Measurements from ENCODE around the gene AIFM3. TPM values are rescaled to one million over a fixed set of nuclear protein-coding genes. Genes with fewer than 3 reads are reported as not detected.
A peak's percentile ranks its signal among the peaks of the same experiment; 100 is the strongest.
"Not testable (repeated sequence)": the region's sequence is repeated elsewhere in the genome, so short reads cannot be mapped to it uniquely, and the experiment has no call there.

The AIFM3 gene
- total RNA-seq, 1 donor from 2014 or later, result 8.3 TPM

DNA sequence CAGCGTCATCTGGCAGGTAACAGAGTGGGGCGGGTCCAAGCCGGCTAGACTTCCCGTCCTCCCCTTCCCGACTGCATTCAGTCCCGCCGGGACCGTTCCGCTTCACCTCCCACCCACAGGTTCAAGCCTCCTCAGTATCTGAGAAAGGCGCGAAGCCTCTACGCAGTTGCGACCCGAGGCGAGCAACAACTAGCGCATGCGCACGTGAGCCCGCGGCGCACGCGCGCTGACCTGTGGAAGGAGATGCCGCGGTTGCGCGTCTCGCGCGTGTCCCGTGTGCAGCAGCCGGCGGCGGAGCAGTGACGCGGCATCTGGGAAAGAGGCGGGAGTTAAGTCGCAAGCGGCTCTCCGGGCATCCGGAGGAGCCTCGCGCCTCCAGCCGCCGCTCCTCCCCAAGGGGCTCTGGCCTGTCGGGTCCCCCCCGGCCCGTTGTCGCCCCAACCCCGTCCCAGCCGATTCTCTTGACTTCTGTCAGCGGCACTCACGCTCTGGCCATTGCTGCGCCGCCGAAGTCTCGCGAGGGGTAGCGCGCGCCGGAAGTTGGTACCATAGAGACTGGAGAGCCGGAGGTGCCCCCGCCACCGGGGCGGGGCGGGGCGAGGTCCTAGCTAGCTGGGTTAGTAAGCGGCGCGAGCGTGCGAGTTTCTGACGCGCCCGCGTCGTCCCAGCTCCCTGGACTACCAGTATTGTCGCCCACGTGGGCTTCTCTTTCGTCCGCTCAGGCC lies 34.7 kb downstream of the AIFM3 start, which contains the start of gene THAP7:
THAP7 (minus strand) TSS at position 518 of the 725 bp plus-strand sequence; CDS start at position 311, 207 bp downstream.
- DNase-seq (ENCODE audit: low spot score), result peak; percentile 97

DNA sequence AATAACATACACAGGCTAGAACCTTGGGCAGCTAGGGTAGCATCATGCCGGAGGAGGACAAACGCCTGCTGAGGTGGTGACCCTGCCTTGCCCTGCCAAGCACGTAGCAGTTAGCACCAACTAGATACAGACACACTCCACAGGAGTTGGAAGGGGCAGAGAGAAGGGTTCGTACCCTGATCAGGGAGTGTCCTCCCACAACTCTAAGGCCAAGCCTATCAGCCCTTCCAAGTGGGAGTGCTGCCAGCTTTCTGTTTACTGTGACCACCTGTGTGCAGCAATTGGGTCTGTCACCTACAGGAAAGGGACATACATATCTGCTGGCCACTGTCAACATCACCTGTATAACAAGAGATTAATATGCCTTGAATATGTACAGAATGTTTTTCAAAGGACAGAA lies 36.7 kb downstream of the AIFM3 start:
- DNase-seq (ENCODE audit: low spot score), result no peak

DNA sequence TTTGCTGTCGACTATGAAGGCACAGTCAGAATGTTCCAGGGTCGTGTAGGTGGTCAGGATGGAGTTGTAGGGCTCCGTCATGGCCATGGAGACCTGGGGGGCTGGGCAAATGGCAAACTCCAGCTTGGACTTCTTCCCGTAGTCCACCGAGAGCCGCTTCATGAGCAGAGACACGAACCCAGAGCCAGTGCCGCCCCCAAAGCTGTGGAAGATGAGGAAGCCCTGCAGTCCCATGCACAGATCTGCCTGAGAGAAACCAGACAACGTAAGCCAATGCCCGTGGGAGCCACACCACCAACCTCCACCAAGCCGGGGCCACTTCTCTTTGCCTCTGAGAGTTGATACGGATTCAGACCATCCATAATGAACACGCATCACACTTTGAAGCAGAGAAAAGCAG lies 42.2 kb downstream of the AIFM3 start:
- DNase-seq (ENCODE audit: low spot score), result not testable (repeated sequence)

DNA sequence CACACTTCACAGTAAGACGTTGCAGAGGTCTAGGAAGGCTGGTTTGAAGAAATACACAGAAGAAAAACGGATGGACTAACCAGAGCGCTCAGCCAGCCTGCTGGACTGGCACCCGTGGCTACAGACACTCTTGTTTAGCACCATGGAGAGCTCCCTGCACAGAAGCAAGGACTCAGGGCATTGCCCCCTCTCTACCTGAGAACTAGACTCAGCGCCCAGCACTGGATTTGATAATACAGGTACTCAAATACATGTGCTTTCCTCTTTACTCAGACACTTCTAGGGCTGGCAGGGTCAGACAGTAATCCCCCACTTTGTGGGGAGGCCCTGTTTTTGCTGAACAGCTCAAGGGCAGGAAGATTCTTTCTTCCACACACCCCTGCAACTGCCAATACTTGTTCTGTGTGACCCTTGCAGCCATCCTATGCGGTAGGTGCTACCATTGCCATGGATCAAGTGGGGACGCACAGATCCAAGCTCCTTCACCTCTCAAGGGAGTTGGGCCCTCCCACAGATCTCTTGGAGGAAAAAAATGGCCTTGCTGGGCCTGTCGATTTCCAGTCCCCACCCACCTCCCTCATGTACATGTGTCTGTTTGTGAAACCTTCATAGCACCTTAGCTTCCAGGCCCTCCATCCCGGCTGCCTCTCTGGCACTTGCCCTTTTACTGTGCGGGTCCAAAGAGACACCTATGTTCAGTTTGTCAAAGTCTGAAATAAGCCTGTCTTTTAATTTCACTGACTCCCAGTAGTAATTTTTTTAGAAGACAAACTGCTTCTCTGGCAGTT lies 42.8 kb downstream of the AIFM3 start:
- peak; percentile 58 for DNase-seq (ENCODE audit: low spot score)

DNA sequence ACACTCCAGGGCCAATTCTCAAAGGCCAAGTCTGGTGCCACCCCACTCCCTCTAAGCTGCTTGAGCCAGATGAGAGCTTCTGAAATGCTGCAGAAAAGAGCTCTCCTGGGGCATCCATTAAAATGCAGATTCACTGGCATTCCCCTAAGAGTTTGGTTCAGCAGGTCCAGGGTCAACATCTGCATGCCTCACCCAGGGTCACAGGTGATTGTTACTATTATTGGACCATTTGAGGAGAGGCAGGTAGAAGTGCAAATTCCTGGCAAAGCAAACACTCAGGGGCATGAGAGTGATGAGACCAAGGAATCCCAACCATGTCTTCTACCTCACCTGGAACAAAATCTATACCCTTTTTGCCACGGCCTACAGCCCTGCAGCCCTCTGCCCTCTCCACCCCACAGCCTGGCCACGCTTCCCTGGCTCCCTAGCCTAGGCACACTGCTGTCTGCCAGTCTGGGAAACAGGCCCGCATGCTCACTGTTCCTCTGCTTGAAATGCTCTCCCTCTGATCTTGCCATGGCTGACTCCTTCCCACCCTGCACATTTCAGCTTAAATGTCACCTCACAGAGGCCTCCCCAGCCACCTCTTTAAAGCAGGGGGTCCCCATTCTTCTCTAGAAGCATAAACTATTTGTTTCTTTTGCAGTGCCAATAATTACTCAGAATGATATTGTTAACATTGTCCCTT lies 43.5 kb downstream of the AIFM3 start:
- no peak for DNase-seq (ENCODE audit: low spot score)

DNA sequence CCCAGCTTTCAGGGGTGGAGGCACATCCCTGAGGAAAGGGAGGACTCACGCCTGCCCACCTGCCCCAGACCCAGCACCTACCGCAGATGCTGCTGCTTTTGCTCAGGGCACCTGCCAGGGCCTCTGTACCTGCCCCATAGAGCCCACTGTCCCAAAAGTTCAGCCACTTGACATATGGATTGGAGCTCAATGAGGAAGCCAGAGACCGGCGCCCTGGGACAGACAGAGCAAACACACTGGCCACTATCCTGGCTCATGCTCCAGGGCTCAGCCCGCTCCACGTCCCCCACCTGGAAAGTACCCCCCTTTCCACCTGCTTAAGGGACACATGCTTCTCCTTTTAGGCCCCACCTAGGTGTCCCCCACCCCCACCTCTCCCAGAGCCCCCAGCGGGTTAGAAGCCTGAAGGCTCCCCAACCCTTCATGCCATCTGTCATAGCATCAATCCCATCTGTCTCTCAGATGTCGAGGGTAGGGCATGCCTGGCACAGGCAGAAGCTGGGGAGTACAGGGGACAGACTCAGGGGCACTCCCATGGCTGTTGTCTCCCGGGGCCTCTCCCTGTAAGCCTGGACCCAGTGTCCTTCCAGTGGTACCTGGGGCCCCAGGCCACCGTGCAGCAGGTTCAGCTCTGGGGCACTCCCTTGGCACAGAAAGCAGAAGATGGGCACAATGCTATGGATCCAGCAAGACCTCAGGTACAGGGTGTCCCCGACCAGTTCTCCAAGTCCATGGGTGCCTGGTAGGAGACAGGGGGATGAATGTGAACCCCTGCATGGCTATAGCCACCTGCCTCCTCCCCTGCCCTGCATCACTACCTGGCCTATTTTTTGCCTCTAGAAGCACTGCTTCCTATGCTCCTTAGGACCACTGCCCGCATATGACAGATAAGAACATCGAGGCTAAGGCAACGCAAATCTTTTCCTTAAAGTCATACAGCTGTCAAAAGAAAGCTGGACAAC lies 45.7 kb downstream of the AIFM3 start:
- no peak for DNase-seq (ENCODE audit: low spot score)

DNA sequence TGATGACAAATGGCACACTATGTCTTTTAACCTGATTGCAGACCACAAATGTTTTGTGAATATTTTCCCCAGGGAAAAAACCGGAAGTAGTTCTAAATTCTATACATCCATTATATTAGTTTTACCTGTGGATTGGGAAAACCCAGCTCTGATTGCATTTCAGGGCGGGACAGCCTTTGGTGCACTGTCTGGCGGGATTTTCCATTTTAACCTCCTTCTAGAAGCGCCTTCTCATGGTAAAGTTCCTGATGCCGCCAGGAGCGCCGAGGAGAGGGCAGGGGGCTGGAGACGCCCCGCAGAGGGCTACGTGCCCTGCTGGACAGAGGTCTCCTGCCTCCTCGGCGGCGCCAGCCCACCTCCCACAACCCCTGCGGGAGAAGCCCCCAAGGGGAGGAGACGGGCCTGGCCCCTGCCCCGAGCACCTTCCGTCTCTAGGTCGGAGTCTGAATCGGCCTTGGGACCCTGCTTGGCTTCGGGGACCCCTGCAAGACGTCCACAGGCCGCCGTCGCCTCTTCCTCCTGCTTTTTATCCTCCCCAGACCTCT lies 46.7 kb downstream of the AIFM3 start:
- no peak for DNase-seq (ENCODE audit: low spot score)

DNA sequence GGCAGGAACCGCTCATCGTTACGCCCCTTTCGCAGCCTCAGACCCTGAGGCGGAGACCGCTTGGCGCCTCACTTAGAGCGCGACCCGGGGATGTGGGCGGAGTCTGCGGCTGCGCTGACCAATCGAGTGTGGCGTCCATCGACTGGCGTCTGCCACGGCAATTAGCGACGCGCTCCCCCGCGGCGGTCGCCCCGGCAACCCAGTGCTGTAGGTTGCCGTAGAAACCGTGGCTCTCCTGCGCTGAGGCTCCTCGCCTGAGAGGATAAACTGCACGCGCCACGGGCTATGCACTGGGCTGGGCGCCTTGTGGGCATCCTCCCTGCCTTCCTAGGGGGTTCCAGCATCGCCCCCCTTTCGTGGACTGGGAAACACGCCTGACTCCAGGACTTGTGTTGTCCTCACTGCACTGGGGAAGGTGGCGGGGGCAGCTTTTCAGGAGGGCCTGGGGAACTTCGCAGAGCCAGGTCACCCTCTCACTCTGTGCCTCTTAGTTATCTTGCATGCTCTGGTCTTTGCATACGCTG lies 47.2 kb downstream of the AIFM3 start:
- DNase-seq (ENCODE audit: low spot score), result peak; percentile 82

DNA sequence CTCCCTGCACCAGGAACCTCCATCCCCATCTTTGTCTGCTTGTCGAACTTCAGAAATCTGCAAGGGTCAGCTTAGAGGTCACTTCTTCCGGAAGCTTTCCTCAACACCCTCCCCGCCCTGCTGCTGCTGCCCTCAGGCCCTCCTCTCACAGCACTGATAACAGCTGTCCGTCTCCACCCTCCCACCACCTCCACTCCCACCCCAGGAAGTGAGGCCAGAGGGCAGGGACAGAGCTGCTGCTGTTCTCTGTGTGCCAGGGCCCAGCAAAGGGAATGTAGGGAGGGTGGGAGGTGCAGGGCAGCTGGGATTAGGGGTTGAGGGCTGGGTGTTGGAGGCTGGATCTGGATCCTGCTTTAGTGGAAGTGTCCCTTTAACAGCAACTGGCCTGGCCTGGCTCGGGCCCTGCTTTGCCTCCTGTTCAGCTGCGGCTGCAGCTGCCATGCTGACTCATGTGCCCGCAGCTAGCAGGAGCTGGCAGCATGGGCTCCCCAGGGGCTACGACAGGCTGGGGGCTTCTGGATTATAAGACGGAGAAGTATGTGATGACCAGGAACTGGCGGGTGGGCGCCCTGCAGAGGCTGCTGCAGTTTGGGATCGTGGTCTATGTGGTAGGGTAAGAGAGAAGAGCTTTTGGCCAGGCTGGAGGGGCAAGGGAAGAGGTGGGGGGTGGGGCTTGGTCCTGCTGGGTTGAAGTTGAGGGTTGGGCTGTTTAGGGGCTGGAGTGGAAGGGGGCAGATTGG lies 47.8 kb downstream of the AIFM3 start, which contains the start of gene P2RX6:
P2RX6 (plus strand) TSS at position 440 of the 740 bp plus-strand sequence; CDS start at position 450, 10 bp downstream.
- no peak for DNase-seq (ENCODE audit: low spot score)

DNA sequence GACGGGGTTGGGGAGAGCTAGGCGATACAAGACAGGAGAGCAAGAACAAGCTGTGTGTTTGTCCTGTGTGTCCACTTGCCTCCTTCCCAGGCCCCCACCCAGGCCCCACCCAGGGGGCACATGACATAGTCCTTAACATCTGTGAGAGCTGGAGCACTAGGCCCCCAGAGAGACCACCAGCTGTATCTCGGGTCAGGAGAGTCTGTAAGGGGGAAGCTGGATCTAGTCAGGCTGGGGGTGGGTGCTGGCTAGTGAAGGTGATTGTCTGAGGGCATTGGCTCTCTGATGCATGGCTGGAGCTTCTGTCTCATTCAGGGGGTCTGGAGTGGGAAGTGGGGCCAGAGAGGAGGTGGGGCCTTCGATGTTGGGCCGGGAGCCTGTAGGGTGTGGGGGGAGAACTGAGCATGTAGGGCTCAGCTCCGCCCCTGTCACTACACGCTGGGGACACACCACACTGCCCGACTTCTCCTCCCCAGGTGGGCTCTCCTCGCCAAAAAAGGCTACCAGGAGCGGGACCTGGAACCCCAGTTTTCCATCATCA lies 48.5 kb downstream of the AIFM3 start:
- no peak for DNase-seq (ENCODE audit: low spot score)

DNA sequence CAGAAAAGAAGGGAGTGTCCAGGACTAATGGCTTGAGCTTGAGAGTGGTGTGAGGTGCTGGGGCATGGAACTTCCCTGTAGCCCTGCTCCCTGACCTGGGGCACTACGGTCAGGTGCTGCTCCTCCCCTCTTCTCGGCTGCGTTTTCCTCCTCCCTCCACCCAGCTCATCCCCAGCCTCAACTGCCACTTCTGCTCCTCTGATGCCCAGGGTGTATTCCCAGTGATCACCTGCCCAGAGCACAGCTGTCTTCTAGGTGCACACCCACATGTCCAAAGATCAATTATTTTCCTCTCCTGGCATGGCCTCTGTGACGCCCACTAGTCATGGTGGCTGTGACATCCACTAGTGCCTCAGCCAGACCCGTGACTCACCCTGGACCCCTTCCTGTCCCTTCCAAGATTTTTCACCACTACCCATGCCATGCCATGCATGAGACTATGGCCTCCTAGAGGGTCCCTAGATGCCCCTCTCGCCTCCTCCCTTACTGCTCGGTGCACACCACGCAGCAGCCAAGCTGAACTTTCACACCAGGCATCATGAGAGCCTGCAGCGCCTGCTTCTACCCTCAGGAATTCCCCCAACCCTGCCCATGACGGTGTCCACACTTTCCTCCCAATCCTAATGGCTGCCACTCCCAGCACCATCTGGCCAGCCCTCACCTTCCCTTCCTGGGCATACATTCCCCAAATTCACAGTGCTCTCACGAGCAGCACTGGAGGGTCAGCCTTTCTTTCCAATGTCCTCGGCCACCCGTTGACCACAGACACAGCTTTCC lies 49.8 kb downstream of the AIFM3 start:
- DNase-seq (ENCODE audit: low spot score), result no peak

DNA sequence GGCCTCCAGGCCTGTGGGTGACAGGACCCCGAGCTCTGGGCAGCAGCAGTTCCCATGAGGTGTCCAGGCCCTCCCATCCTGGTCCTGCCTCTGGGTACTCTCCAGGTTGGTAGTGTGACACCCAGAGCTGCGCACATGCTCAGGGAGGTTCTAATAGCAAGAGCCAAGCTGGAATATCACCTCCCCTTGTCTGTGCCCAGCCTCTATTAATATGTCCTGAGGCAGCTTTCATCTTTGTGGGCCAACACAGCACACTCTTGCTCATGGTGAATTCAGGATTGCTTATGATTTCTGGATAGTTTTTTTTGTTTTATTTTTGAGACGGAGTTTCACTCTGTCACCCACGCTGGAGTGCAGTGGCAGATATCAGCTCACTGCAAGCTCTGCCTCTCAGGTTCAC lies 51.3 kb downstream of the AIFM3 start:
- DNase-seq (ENCODE audit: low spot score), result no peak

DNA sequence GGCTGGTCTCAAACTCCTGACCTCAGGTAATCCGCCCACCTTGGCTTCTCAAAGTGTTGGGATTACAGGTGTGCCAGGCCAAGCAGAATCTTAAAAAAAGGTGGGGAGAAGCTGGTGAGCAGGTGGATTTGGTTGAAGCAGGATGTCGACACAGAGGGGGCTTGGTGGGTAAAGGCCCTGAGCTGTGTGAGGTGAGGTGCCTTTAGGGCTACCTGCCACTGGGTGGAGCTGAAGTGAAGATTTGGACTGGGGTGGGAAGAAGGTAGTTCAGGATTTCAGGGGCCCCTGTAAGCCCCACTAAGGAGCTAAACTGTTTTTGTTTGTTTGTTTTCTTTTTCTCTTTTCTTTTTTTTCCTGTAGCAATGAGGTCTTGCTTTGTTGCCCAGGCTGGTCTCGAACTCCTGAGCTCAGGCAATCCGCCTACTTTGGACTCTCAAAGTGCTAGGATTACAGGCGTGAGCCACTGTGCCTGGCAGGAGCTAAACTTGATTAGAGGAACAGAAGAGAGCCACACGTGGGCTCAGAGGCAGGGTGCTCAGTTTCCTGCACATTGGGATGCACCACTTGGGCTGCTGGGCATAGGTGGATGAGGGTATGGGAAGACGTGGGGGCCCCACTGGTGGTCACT lies 53.9 kb downstream of the AIFM3 start:
- DNase-seq (ENCODE audit: low spot score), result no peak

DNA sequence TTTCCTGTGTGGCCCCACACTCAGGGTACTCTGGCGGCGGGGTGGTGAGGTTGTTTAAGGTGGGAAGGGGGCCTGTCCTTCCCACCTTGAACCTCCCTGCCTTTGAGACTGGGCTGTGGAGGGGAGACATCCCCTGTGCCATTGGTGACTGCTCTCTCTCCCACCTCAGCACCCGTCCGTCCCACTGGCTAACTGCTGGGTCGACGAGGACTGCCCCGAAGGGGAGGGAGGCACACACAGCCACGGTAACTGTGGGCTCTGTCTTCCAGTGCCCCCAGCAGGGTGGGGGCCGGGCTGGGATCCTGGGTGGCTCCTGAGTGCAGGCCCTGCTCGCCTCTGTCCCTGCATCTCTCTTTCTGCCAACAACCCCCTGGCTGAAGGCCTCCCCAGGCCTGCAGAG lies 55.5 kb downstream of the AIFM3 start:
- DNase-seq (ENCODE audit: low spot score), result no peak

DNA sequence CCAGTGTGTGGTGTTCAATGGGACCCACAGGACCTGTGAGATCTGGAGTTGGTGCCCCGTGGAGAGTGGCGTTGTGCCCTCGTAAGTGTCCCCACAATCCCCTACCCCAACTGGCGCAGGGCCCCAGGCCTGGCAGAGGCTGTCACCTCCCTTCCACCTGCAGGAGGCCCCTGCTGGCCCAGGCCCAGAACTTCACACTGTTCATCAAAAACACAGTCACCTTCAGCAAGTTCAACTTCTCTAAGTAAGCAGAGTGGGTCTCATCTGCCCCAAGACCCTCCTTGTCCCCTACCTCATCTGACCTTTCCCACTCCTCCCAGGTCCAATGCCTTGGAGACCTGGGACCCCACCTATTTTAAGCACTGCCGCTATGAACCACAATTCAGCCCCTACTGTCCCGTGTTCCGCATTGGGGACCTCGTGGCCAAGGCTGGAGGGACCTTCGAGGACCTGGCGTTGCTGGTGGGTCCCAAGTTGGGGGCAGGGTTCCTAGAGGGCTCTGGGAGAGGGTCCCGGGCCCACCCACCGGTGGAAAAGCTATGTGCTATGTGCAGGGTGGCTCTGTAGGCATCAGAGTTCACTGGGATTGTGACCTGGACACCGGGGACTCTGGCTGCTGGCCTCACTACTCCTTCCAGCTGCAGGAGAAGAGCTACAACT lies 56.0 kb downstream of the AIFM3 start:
- no peak for DNase-seq (ENCODE audit: low spot score)

DNA sequence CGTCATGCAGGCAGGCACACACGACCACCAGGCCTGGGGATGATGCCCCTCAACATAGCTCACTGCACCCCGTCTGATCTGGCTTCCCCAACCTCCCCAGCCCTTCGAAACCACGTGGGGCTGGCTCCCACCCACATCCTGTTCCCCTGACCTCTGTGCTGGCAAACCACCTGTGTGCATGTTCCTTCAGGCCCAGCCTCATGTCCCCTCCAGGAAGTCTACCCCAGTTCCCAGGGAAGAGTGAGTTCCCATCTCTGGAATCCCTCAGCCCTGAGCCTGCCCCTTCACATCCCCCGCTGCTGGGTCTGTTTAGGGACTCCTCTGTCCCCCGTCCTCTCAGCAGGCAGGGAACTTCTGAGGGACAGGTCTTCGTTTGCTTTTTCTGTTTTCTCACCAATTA lies 58.2 kb downstream of the AIFM3 start:
- no peak for DNase-seq (ENCODE audit: low spot score)

DNA sequence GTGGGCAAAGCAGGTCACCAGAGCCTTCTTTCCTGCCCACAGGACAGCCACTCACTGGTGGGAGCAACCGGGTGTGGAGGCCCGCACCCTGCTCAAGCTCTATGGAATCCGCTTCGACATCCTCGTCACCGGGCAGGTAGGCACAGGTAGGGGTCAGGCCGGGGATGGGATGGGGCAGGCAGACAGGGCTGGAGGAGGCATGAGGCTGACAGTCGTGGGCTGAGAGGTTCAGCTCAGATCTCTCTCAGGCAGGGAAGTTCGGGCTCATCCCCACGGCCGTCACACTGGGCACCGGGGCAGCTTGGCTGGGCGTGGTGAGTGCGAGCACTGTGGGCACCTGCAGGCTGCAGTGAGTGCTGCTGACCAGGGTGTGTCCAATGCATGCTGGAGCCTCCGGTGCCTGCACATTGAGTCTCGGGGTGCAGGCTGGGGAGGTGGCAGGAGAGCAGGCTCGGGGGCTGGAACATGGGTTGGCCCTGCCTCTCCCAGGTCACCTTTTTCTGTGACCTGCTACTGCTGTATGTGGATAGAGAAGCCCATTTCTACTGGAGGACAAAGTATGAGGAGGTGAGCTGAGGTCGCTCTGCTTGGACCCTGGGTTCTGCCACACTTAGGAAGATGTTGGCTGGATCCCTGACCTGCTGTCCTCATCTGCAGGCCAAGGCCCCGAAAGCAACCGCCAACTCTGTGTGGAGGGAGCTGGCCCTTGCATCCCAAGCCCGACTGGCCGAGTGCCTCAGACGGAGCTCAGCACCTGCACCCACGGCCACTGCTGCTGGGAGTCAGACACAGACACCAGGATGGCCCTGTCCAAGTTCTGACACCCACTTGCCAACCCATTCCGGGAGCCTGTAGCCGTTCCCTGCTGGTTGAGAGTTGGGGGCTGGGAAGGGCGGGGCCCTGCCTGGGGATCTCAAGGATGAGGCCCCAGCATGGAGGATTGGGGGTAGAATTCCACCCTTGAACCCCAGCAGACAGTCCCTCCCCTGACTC lies 59.0 kb downstream of the AIFM3 start:
- no peak for DNase-seq (ENCODE audit: low spot score)
